PC-3 (cell line): ENCODE data around the gene ABCA3.

Source experiments
- CTCF ChIP-seq: fragments of 300-600 bp; sonication (generic); conservative IDR thresholded peaks from 2 replicates; pipeline ENCODE4 v1.5.1; 2017; ENCODE audit warnings: antibody characterized with exemption, low read depth, mild to moderate bottlenecking, low read length
- EZH2 ChIP-seq: fragments of 300-600 bp; sonication (generic); IDR thresholded peaks from one replicate; pipeline ENCODE4 v1.6.1; 2017; ENCODE audit warnings: antibody characterized with exemption, mild to moderate bottlenecking, low read length; ENCODE audit not compliant: unreplicated experiment
- EZH2phosphoT487 ChIP-seq: fragments of 300-600 bp; sonication (generic); IDR thresholded peaks from 2 replicates; pipeline ENCODE4 v1.6.1; 2018; ENCODE audit warnings: mild to moderate bottlenecking, antibody characterized with exemption, low read length, borderline replicate concordance

GRCh38 chr16:2340564-2341455, at the start of gene ABCA3:
- TF ChIP-seq CTCF: peak; percentile 89
- TF ChIP-seq EZH2: no peak
- TF ChIP-seq EZH2phosphoT487: no peak
